ENCODE measurements around the gene DUSP5. TPM values are rescaled to one million over a fixed set of nuclear protein-coding genes. Genes with fewer than 3 reads are reported as not detected.

DUSP5 gene
- total RNA-seq, 1 donor, result 10.1 TPM

DNA sequence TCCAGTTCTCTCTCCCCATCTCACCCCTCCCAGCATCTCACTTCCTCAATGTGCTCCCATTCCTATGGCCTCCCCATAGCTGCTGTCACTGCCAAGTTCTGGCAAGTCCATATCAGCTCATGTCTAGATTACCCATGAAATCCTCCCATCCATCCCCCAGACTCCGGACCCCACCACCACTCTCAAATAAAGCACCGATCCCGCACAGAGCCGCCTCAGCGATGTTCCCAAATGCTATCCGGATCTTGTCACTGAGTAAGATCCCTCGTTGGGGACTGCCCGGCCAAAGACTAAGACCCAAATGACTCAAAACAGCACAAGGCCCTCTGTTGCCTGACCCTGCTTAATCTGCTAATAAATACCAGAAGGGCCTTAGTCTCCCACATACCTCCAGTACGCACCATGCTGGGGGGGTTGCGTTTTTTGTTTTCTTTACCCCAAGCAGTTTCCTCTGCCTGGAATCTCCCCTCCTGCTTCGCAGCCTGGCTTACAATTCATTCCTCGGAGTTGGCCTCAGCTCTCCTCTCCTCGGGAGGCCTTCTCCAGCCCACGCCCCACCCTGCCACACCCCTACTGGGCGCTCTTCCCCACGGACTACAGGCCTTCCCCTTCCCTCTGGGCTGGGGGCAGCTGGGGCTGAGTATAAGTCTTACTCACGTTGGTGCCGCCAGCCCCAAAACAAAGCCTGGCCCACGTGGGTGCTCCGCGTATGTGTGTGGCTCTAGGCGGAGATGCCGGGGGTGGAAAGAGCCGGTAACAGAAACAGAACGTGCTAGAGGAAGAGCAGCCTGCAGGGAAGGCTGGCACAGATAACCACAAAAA lies 1.8 kb upstream of the DUSP5 start:
- no peak overlapping the region for H2AFZ ChIP-seq (ENCODE audit: low read length)
- no peaks in the 10 kb centered on the region for H3K36me3 ChIP-seq (ENCODE audit: insufficient read depth, low read length)
- H3K4me3 ChIP-seq (ENCODE audit: insufficient read depth, low read length), result peak overlapping the region; percentile 86
- TF ChIP-seq, protein P1, sequence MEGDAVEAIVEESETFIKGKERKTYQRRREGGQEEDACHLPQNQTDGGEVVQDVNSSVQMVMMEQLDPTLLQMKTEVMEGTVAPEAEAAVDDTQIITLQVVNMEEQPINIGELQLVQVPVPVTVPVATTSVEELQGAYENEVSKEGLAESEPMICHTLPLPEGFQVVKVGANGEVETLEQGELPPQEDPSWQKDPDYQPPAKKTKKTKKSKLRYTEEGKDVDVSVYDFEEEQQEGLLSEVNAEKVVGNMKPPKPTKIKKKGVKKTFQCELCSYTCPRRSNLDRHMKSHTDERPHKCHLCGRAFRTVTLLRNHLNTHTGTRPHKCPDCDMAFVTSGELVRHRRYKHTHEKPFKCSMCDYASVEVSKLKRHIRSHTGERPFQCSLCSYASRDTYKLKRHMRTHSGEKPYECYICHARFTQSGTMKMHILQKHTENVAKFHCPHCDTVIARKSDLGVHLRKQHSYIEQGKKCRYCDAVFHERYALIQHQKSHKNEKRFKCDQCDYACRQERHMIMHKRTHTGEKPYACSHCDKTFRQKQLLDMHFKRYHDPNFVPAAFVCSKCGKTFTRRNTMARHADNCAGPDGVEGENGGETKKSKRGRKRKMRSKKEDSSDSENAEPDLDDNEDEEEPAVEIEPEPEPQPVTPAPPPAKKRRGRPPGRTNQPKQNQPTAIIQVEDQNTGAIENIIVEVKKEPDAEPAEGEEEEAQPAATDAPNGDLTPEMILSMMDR (IDR thresholded peaks at IDR 0.05; ENCODE audit: extremely low read depth, low read depth, low read length), result no peak
- H3K4me1 ChIP-seq (ENCODE audit: insufficient read depth, low read length), result peaks cover 59% of the 10 kb centered on the region
- peaks cover 67% of the 10 kb centered on the region for H3K79me2 ChIP-seq (ENCODE audit: insufficient read depth, low read length)
- H3K27ac ChIP-seq (ENCODE audit: low read depth, low read length), result peak overlapping the region; percentile 97
- no peaks in the 10 kb centered on the region for H3K9me3 ChIP-seq (ENCODE audit: low read depth, low read length)
- peak; percentile 97 for DNase-seq (ENCODE audit: insufficient read length, low spot score, missing footprints)
- peaks cover 21% of the 10 kb centered on the region for H4K20me1 ChIP-seq (ENCODE audit: insufficient read depth, low read length)
- peak overlapping the region; percentile 87 for H3K4me2 ChIP-seq (ENCODE audit: insufficient read depth, low read length)
- no peaks in the 10 kb centered on the region for H3K27me3 ChIP-seq (ENCODE audit: insufficient read depth, low read length)

DNA sequence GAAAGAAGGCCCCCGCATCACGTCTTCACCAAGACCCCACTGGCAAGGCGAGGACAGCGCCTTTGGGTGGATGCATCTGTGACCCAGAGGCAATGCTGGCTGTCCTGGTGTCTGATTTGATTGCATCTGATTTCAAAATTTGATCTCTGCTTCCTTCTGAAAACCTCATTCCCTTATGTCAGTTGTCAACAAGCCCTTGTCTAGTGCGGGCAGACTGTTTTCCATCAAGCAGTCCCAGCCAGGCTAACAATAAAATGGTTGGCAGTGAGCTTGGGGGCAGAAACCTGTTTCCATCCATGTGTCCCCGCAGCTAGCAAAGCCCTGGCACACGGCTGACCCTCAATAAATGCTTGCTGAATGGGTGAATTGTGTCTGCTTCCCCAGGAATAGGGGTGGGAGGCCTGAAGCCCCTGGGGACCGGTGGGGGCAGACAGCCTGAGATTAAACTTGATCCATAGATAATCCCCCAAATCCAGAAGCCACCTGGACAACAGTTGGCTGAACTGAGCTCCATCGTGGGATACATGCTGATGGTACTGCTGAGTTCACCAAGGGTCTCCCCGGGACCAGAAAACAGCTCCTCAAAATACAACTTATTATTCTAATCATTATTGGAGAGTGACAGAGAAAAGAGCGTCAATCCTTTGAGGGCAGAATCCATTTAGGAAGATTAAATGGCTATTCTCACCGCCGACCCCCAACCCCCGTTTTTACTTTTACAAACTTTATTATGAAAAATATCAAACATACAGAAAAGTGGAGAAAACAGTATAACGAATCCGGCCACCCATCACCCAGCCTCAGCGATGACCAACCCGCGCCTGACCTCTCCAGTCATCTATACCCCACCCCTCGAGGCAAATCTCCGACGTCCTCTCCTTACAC lies 912 bp upstream of the DUSP5 start:
- no peaks in the 10 kb centered on the region for H3K9me3 ChIP-seq (ENCODE audit: low read depth, low read length)
- peaks cover 59% of the 10 kb centered on the region for H3K4me1 ChIP-seq (ENCODE audit: insufficient read depth, low read length)
- H3K27ac ChIP-seq (ENCODE audit: low read depth, low read length), result peak overlapping the region; percentile 97
- H3K4me3 ChIP-seq (ENCODE audit: insufficient read depth, low read length), result peak overlapping the region; percentile 86
- peaks cover 76% of the 10 kb centered on the region for H3K79me2 ChIP-seq (ENCODE audit: insufficient read depth, low read length)
- peaks cover 21% of the 10 kb centered on the region for H4K20me1 ChIP-seq (ENCODE audit: insufficient read depth, low read length)
- H2AFZ ChIP-seq (ENCODE audit: low read length), result no peak overlapping the region
- no peaks in the 10 kb centered on the region for H3K27me3 ChIP-seq (ENCODE audit: insufficient read depth, low read length)
- DNase-seq (ENCODE audit: insufficient read length, low spot score, missing footprints), result peak; percentile 85
- peak overlapping the region; percentile 87 for H3K4me2 ChIP-seq (ENCODE audit: insufficient read depth, low read length)
- TF ChIP-seq, protein P1 (IDR thresholded peaks at IDR 0.05; ENCODE audit: extremely low read depth, low read depth, low read length), result no peak
- H3K36me3 ChIP-seq (ENCODE audit: insufficient read depth, low read length), result no peaks in the 10 kb centered on the region

DNA sequence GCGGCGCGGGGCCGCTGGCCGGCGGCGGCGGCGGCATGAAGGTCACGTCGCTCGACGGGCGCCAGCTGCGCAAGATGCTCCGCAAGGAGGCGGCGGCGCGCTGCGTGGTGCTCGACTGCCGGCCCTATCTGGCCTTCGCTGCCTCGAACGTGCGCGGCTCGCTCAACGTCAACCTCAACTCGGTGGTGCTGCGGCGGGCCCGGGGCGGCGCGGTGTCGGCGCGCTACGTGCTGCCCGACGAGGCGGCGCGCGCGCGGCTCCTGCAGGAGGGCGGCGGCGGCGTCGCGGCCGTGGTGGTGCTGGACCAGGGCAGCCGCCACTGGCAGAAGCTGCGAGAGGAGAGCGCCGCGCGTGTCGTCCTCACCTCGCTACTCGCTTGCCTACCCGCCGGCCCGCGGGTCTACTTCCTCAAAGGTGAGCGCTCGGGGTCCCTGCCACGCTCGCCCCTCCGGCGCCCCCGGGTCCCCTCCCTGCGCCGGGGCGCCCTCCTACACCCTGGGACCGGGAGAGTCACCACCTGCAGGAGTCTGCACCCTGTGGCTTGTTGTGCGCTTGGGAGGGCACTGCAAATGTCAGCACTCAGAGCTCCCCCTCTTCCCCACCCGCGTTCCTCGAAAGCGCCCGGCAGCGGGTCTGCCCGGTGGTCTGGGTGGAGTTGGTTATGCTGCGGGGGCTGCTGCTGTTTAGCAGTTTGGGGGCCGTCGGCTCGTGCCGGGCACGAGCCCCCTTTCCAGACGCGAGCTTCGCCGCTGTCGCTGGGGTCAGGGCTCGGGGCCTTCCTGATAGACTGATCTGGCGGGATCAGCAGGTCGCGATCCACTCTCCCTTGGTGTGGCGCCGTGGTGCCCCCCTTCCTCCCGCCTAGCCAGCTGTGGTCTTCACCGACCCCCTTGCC lies 627 bp downstream of the DUSP5 start:
- peaks cover 88% of the 10 kb centered on the region for H3K79me2 ChIP-seq (ENCODE audit: insufficient read depth, low read length)
- peak overlapping the region; percentile 78 for H3K27ac ChIP-seq (ENCODE audit: low read depth, low read length)
- H3K9me3 ChIP-seq (ENCODE audit: low read depth, low read length), result no peaks in the 10 kb centered on the region
- no peaks in the 10 kb centered on the region for H3K36me3 ChIP-seq (ENCODE audit: insufficient read depth, low read length)
- peak; percentile 78 for DNase-seq (ENCODE audit: insufficient read length, low spot score, missing footprints)
- peaks cover 68% of the 10 kb centered on the region for H3K4me1 ChIP-seq (ENCODE audit: insufficient read depth, low read length)
- no peaks in the 10 kb centered on the region for H3K27me3 ChIP-seq (ENCODE audit: insufficient read depth, low read length)
- no peak overlapping the region for H2AFZ ChIP-seq (ENCODE audit: low read length)
- TF ChIP-seq, protein P1 (IDR thresholded peaks at IDR 0.05; ENCODE audit: extremely low read depth, low read depth, low read length), result no peak
- H4K20me1 ChIP-seq (ENCODE audit: insufficient read depth, low read length), result peaks cover 21% of the 10 kb centered on the region
- peak overlapping the region; percentile 83 for H3K4me2 ChIP-seq (ENCODE audit: insufficient read depth, low read length)
- peak overlapping the region; percentile 86 for H3K4me3 ChIP-seq (ENCODE audit: insufficient read depth, low read length)

Data from osteoblast (primary cell).